HG03095 (cell line): ENCODE measurements around the gene PRTFDC1.

Source experiments
- ATAC-seq: cut with Tn5 transposase; IDR thresholded peaks from one replicate; pipeline ENCODE4 v1.9.1; 2021; ENCODE audit warnings: moderate library complexity; ENCODE audit not compliant: unreplicated experiment

PRTFDC1 gene

GRCh38 chr10:24804956-24805355 is 147.4 kb downstream of the PRTFDC1 start:
- no peak for ATAC-seq

- ATAC-seq: no peak
These were observed 148.0 kb downstream of the PRTFDC1 start for GRCh38 chr10:24804392-24804791.

GRCh38 chr10:24802378-24802777 is 150.0 kb downstream of the PRTFDC1 start:
- no peak for ATAC-seq

- no peak for ATAC-seq
These were observed 151.5 kb downstream of the PRTFDC1 start for GRCh38 chr10:24800861-24801260.
